ENCODE data around the gene PALM. TPM values are rescaled to one million over a fixed set of nuclear protein-coding genes. Genes with fewer than 3 reads are reported as not detected.

The PALM gene
- total and polyA plus RNA-seq, 9 of the 15 experiments (the other 6 are each of a cell fraction or from before 2014, with no cell fraction given), result 0.04 to 6.6 (median 1.7) TPM

DNA sequence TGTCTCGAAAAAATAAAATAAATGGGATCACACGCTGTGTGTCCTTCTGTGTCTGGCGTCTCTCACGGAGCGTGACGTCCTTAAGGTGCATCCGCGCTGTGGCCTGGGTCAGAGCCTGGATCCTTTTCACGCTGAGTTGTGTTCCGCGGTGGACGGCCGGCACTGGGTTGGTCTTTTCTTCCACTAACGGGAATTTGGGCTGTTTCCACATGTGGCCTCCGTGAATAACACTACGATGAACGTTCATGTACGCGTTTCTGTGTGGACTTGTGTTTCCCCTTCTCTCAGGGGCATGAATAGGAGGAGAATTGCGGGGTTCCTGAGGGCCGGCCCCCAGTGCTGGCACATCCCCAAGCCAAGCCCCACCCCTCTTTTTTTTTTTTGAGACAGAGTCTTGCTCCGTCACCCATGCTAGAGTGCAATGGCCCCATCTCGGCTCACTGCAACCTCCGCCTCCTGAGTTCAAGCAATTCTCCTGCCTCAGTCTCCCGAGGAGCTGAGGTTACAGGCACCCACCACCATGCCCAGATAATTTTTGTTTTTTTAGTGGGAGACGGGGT, 82.4 kb downstream of the PALM start (continued):
- TF ChIP-seq, protein P1, sequence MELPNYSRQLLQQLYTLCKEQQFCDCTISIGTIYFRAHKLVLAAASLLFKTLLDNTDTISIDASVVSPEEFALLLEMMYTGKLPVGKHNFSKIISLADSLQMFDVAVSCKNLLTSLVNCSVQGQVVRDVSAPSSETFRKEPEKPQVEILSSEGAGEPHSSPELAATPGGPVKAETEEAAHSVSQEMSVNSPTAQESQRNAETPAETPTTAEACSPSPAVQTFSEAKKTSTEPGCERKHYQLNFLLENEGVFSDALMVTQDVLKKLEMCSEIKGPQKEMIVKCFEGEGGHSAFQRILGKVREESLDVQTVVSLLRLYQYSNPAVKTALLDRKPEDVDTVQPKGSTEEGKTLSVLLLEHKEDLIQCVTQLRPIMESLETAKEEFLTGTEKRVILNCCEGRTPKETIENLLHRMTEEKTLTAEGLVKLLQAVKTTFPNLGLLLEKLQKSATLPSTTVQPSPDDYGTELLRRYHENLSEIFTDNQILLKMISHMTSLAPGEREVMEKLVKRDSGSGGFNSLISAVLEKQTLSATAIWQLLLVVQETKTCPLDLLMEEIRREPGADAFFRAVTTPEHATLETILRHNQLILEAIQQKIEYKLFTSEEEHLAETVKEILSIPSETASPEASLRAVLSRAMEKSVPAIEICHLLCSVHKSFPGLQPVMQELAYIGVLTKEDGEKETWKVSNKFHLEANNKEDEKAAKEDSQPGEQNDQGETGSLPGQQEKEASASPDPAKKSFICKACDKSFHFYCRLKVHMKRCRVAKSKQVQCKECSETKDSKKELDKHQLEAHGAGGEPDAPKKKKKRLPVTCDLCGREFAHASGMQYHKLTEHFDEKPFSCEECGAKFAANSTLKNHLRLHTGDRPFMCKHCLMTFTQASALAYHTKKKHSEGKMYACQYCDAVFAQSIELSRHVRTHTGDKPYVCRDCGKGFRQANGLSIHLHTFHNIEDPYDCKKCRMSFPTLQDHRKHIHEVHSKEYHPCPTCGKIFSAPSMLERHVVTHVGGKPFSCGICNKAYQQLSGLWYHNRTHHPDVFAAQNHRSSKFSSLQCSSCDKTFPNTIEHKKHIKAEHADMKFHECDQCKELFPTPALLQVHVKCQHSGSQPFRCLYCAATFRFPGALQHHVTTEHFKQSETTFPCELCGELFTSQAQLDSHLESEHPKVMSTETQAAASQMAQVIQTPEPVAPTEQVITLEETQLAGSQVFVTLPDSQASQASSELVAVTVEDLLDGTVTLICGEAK (IDR thresholded peaks at IDR 0.05), result 0 out of 2 replicates have a peak, but pooled peaks have one; percentile 49
- TF ChIP-seq, protein P1 (CRISPR knock-in tag; IDR thresholded peaks at IDR 0.05), result no peak
- TF ChIP-seq, protein P2, sequence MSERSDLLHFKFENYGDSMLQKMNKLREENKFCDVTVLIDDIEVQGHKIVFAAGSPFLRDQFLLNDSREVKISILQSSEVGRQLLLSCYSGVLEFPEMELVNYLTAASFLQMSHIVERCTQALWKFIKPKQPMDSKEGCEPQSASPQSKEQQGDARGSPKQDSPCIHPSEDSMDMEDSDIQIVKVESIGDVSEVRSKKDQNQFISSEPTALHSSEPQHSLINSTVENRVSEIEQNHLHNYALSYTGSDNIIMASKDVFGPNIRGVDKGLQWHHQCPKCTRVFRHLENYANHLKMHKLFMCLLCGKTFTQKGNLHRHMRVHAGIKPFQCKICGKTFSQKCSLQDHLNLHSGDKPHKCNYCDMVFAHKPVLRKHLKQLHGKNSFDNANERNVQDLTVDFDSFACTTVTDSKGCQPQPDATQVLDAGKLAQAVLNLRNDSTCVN (CRISPR knock-in tag; IDR thresholded peaks at IDR 0.05), result no peak; the same call in 1 of the 2 replicates
- TF ChIP-seq MECOM (CRISPR knock-in tag; IDR thresholded peaks at IDR 0.05), result no peak
- peak; percentile 33; the same call in 1 of the 2 replicates for TF ChIP-seq POLR2G (IDR thresholded peaks at IDR 0.05; ENCODE audit: low read depth, low read length)
- TF ChIP-seq, protein P3, sequence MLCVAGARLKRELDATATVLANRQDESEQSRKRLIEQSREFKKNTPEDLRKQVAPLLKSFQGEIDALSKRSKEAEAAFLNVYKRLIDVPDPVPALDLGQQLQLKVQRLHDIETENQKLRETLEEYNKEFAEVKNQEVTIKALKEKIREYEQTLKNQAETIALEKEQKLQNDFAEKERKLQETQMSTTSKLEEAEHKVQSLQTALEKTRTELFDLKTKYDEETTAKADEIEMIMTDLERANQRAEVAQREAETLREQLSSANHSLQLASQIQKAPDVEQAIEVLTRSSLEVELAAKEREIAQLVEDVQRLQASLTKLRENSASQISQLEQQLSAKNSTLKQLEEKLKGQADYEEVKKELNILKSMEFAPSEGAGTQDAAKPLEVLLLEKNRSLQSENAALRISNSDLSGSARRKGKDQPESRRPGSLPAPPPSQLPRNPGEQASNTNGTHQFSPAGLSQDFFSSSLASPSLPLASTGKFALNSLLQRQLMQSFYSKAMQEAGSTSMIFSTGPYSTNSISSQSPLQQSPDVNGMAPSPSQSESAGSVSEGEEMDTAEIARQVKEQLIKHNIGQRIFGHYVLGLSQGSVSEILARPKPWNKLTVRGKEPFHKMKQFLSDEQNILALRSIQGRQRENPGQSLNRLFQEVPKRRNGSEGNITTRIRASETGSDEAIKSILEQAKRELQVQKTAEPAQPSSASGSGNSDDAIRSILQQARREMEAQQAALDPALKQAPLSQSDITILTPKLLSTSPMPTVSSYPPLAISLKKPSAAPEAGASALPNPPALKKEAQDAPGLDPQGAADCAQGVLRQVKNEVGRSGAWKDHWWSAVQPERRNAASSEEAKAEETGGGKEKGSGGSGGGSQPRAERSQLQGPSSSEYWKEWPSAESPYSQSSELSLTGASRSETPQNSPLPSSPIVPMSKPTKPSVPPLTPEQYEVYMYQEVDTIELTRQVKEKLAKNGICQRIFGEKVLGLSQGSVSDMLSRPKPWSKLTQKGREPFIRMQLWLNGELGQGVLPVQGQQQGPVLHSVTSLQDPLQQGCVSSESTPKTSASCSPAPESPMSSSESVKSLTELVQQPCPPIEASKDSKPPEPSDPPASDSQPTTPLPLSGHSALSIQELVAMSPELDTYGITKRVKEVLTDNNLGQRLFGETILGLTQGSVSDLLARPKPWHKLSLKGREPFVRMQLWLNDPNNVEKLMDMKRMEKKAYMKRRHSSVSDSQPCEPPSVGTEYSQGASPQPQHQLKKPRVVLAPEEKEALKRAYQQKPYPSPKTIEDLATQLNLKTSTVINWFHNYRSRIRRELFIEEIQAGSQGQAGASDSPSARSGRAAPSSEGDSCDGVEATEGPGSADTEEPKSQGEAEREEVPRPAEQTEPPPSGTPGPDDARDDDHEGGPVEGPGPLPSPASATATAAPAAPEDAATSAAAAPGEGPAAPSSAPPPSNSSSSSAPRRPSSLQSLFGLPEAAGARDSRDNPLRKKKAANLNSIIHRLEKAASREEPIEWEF (CRISPR knock-in tag; IDR thresholded peaks at IDR 0.05), result no peak; the same call in 1 of the 2 replicates
- TF ChIP-seq, protein P4, sequence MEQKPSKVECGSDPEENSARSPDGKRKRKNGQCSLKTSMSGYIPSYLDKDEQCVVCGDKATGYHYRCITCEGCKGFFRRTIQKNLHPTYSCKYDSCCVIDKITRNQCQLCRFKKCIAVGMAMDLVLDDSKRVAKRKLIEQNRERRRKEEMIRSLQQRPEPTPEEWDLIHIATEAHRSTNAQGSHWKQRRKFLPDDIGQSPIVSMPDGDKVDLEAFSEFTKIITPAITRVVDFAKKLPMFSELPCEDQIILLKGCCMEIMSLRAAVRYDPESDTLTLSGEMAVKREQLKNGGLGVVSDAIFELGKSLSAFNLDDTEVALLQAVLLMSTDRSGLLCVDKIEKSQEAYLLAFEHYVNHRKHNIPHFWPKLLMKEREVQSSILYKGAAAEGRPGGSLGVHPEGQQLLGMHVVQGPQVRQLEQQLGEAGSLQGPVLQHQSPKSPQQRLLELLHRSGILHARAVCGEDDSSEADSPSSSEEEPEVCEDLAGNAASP (IDR thresholded peaks at IDR 0.05), result no peak
- no peak for TF ChIP-seq SPI1 (IDR thresholded peaks at IDR 0.05; ENCODE audit: borderline replicate concordance, low read depth, low read length)
- no peak for TF ChIP-seq DIDO1 (tag; IDR thresholded peaks at IDR 0.05; ENCODE audit: low read depth)

Measured in K562 (cell line).